ENCODE measurements around the gene DTNBP1.

DNA sequence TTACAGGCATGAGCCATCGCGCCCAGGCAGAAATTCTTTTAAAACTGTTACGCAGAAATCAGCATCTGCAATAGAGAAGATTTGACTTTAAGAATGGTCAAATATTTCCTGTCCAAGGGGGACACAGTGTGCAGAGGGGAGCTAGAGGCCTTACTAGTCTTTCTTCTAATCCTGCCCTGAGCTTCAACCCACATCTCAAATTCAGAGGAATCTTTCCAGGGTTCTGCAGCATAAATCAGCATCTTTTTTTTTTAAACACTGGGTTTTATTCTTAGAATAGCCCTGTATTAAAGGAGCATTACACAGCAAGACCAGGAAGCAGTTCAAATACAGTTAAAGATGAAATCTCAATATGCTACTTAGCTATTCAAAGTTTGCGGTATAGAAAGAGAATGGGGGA lies 81.1 kb downstream of the DTNBP1 start:
- TF ChIP-seq POLR2A (IDR thresholded peaks at IDR 0.05; ENCODE audit: low read depth, low read length) (no peak), EZH2 (IDR thresholded peaks at IDR 0.05; ENCODE audit: borderline replicate concordance, low read depth, low read length, severe bottlenecking) (no peak)
- TF ChIP-seq, protein P1, sequence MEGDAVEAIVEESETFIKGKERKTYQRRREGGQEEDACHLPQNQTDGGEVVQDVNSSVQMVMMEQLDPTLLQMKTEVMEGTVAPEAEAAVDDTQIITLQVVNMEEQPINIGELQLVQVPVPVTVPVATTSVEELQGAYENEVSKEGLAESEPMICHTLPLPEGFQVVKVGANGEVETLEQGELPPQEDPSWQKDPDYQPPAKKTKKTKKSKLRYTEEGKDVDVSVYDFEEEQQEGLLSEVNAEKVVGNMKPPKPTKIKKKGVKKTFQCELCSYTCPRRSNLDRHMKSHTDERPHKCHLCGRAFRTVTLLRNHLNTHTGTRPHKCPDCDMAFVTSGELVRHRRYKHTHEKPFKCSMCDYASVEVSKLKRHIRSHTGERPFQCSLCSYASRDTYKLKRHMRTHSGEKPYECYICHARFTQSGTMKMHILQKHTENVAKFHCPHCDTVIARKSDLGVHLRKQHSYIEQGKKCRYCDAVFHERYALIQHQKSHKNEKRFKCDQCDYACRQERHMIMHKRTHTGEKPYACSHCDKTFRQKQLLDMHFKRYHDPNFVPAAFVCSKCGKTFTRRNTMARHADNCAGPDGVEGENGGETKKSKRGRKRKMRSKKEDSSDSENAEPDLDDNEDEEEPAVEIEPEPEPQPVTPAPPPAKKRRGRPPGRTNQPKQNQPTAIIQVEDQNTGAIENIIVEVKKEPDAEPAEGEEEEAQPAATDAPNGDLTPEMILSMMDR (IDR thresholded peaks at IDR 0.05; ENCODE audit: extremely low read depth in 1 of 2, insufficient read depth in 1 of 2, low read depth in 1 of 2, low read length in 2 of 2): no peak
